SK-N-SH treated with all-trans-retinoic acid at 6 μM for 48 hours (cell line): Measurements from ENCODE around the gene PMM2.

Experiments used
- ATAC-seq: fragments of 200-7000 bp; cut with Tn5 transposase; 3 replicates; pipeline ENCODE4 v1.9.1; 2020; ENCODE audit warnings: mild to moderate bottlenecking, moderate library complexity
- ARNTL ChIP-seq: fragments of 450-650 bp; formaldehyde crosslinking; IDR thresholded peaks from 2 replicates; pipeline ENCODE4 v1.5.0; 2020; ENCODE audit warnings: low read depth, mild to moderate bottlenecking, moderate library complexity, borderline replicate concordance
- BACH2 ChIP-seq: fragments of 250-450 bp; sonication (Bioruptor Pico); IDR thresholded peaks from 2 replicates; pipeline ENCODE4 v1.9.0; 2021; ENCODE audit warnings: mild to moderate bottlenecking, borderline replicate concordance
- CSDC2 ChIP-seq: fragments of 250-450 bp; sonication (Bioruptor Pico); IDR thresholded peaks from 2 replicates; pipeline ENCODE4 v1.5.0; 2020; ENCODE audit warnings: mild to moderate bottlenecking, moderate library complexity
- ESRRG ChIP-seq: fragments of 250-450 bp; sonication (Bioruptor Pico); IDR thresholded peaks from 2 replicates; pipeline ENCODE4 v1.6.1; 2021; ENCODE audit warnings: mild to moderate bottlenecking
- ISL1 ChIP-seq: fragments of 250-450 bp; sonication (Bioruptor Pico); IDR thresholded peaks from 2 replicates; pipeline ENCODE4 v2.1.2; 2022; ENCODE audit warnings: mild to moderate bottlenecking, moderate library complexity
- PPARA ChIP-seq: fragments of 250-450 bp; sonication (Bioruptor Pico); IDR thresholded peaks from 2 replicates; pipeline ENCODE4 v1.5.0; 2020; ENCODE audit warnings: mild to moderate bottlenecking, borderline replicate concordance
- RARB ChIP-seq: fragments of 250-450 bp; sonication (Bioruptor Pico); IDR thresholded peaks from 2 replicates; pipeline ENCODE4 v1.8.0; 2021; ENCODE audit warnings: mild to moderate bottlenecking, moderate library complexity
- SNAI2 ChIP-seq: fragments of 250-450 bp; sonication (Bioruptor Pico); IDR thresholded peaks from 2 replicates; pipeline ENCODE4 v1.5.0; 2020; ENCODE audit warnings: mild to moderate bottlenecking, moderate library complexity
- TCF4 ChIP-seq: fragments of 250-450 bp; sonication (Bioruptor Pico); IDR thresholded peaks from 2 replicates; pipeline ENCODE4 v1.8.0; 2021; ENCODE audit warnings: mild to moderate bottlenecking, moderate library complexity, borderline replicate concordance
- TOX ChIP-seq: fragments of 250-450 bp; sonication (Bioruptor Pico); IDR thresholded peaks from 2 replicates; pipeline ENCODE4 v1.8.0; 2021; ENCODE audit warnings: mild to moderate bottlenecking, moderate library complexity, borderline replicate concordance
- ZC3H10 ChIP-seq: fragments of 250-450 bp; sonication (Bioruptor Pico); IDR thresholded peaks from 2 replicates; pipeline ENCODE4 v1.5.1; 2021; ENCODE audit warnings: mild to moderate bottlenecking, moderate library complexity
- ZFP3 ChIP-seq: fragments of 250-450 bp; sonication (Bioruptor Pico); IDR thresholded peaks from 2 replicates; pipeline ENCODE4 v1.5.0; 2020; ENCODE audit warnings: mild to moderate bottlenecking, moderate library complexity
- ZFP30 ChIP-seq: fragments of 450-650 bp; formaldehyde crosslinking; IDR thresholded peaks from 2 replicates; pipeline ENCODE4 v1.5.0; 2022; ENCODE audit warnings: mild to moderate bottlenecking, moderate library complexity
- ZNF565 ChIP-seq: fragments of 450-650 bp; formaldehyde crosslinking; conservative IDR thresholded peaks from 2 replicates; pipeline ENCODE4 v1.5.0; 2020; ENCODE audit warnings: low read depth, mild to moderate bottlenecking, moderate library complexity
- ZNF70 ChIP-seq: fragments of 450-650 bp; formaldehyde crosslinking; IDR thresholded peaks from 2 replicates; pipeline ENCODE4 v1.5.0; 2020; ENCODE audit warnings: mild to moderate bottlenecking, moderate library complexity
- TF ChIP-seq, protein P1 (sequence below): fragments of 250-450 bp; sonication (Bioruptor Pico); IDR thresholded peaks from 2 replicates; pipeline ENCODE4 v1.8.0; 2020; ENCODE audit warnings: mild to moderate bottlenecking, moderate library complexity, borderline replicate concordance
- TF ChIP-seq, protein P2 (sequence below): fragments of 250-450 bp; sonication (Bioruptor Pico); IDR thresholded peaks from 2 replicates; pipeline ENCODE4 v1.5.1; 2021; ENCODE audit warnings: mild to moderate bottlenecking, moderate library complexity
- TF ChIP-seq, protein P3 (sequence below): fragments of 250-450 bp; sonication (Bioruptor Pico); IDR thresholded peaks from 2 replicates; pipeline ENCODE4 v1.8.0; 2021; ENCODE audit warnings: low read depth, mild to moderate bottlenecking, moderate library complexity, borderline replicate concordance
- TF ChIP-seq, protein P4 (sequence below): fragments of 250-450 bp; sonication (Bioruptor Pico); IDR thresholded peaks from 2 replicates; pipeline ENCODE4 v1.5.0; 2020; ENCODE audit warnings: mild to moderate bottlenecking, moderate library complexity

The PMM2 gene

DNA sequence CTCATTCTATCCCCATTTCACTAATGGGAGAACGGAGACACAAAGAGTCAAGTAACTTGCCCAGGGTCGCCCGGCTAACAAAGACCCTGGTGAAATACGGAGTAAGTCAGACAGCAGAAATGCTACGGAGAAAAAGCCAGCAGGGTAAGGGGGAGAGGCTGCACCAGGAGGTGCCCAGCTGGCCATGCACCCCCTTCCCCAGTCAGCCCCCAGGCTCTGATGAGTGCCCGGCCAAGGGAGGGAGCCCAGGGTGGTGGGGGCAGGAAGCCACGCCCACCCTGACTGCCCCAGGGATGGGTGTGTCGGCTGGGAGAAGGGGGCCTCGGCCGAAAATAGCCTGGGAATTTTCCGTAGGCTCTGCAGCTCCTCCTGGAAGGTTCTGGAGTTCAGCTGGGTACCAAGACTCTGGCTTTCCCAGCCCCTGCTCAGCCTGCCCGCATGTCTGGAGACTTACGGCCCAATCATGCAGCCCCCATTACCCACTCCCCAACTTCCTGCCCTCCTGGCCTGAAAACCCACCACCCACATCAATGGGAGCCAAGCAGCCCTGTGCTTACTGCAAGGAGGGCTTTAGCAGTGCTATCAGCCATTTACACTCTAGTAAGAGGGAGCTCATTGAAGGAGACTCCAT lies 67.0 kb downstream of the PMM2 start:
- no peak for ATAC-seq
- TF ChIP-seq, protein P1, sequence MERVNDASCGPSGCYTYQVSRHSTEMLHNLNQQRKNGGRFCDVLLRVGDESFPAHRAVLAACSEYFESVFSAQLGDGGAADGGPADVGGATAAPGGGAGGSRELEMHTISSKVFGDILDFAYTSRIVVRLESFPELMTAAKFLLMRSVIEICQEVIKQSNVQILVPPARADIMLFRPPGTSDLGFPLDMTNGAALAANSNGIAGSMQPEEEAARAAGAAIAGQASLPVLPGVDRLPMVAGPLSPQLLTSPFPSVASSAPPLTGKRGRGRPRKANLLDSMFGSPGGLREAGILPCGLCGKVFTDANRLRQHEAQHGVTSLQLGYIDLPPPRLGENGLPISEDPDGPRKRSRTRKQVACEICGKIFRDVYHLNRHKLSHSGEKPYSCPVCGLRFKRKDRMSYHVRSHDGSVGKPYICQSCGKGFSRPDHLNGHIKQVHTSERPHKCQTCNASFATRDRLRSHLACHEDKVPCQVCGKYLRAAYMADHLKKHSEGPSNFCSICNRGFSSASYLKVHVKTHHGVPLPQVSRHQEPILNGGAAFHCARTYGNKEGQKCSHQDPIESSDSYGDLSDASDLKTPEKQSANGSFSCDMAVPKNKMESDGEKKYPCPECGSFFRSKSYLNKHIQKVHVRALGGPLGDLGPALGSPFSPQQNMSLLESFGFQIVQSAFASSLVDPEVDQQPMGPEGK: no peak
- TF ChIP-seq SNAI2 (CRISPR knock-in tag): no peak
- TF ChIP-seq, protein P2, sequence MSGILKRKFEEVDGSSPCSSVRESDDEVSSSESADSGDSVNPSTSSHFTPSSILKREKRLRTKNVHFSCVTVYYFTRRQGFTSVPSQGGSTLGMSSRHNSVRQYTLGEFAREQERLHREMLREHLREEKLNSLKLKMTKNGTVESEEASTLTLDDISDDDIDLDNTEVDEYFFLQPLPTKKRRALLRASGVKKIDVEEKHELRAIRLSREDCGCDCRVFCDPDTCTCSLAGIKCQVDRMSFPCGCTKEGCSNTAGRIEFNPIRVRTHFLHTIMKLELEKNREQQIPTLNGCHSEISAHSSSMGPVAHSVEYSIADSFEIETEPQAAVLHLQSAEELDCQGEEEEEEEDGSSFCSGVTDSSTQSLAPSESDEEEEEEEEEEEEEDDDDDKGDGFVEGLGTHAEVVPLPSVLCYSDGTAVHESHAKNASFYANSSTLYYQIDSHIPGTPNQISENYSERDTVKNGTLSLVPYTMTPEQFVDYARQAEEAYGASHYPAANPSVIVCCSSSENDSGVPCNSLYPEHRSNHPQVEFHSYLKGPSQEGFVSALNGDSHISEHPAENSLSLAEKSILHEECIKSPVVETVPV (CRISPR knock-in tag): no peak
- no peak for TF ChIP-seq TOX
- TF ChIP-seq ZNF565 (CRISPR knock-in tag): no peak
- no peak for TF ChIP-seq ZNF70
- TF ChIP-seq, protein P3, sequence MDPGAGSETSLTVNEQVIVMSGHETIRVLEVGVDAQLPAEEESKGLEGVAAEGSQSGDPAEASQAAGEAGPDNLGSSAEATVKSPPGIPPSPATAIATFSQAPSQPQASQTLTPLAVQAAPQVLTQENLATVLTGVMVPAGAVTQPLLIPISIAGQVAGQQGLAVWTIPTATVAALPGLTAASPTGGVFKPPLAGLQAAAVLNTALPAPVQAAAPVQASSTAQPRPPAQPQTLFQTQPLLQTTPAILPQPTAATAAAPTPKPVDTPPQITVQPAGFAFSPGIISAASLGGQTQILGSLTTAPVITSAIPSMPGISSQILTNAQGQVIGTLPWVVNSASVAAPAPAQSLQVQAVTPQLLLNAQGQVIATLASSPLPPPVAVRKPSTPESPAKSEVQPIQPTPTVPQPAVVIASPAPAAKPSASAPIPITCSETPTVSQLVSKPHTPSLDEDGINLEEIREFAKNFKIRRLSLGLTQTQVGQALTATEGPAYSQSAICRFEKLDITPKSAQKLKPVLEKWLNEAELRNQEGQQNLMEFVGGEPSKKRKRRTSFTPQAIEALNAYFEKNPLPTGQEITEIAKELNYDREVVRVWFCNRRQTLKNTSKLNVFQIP (CRISPR knock-in tag): no peak
- no peak for TF ChIP-seq BACH2 (CRISPR knock-in tag)
- no peak for TF ChIP-seq ISL1 (CRISPR knock-in tag)
- no peak for TF ChIP-seq CSDC2 (CRISPR knock-in tag)
- no peak for TF ChIP-seq RARB
- no peak for TF ChIP-seq ZFP3 (CRISPR knock-in tag)
- TF ChIP-seq PPARA: no peak
- TF ChIP-seq TCF4 (CRISPR knock-in tag): no peak
- TF ChIP-seq ZFP30 (CRISPR knock-in tag): no peak

DNA sequence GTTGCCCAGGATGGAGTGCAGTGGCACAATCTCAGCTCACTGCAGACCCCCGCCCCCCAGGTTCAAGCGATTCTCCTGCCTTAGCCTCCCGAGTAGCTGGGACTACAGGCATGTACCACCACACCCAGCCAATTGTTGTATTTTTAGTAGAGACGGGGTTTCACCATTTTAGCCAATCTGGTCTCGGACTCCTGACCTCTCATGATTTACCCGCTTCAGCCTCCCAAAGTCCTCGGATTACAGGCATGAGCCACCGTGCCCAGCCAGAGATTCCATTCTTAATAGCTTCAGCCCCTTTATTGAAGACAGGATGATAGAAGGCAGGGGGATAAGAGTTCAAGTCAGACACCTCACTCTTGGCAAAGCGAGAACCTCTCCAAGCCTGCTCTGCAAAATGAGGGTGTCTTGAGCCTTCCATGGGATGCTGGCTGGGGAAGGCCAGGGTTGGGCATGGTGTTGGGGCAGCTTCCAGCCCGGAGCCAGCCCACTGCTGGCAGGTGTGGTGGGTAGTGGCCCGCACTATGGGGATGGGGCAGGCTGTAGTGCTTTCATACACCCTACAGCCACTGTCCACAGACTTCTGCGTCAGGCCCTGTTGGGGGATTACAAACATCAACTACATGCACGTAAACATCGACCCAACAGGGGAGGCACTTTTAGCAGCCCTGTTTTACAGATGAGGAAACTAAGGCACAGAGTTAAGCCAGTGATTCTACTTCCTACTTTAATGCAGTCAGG lies 67.7 kb downstream of the PMM2 start:
- no peak for TF ChIP-seq TCF4 (CRISPR knock-in tag)
- TF ChIP-seq ZC3H10 (CRISPR knock-in tag): no peak
- TF ChIP-seq CSDC2 (CRISPR knock-in tag): no peak
- TF ChIP-seq ZNF565 (CRISPR knock-in tag): no peak
- TF ChIP-seq ZFP3 (CRISPR knock-in tag): no peak
- no peak for TF ChIP-seq PPARA
- no peak for TF ChIP-seq SNAI2 (CRISPR knock-in tag)
- TF ChIP-seq ZFP30 (CRISPR knock-in tag): no peak
- no peak for TF ChIP-seq ARNTL (CRISPR knock-in tag)
- no peak for TF ChIP-seq ISL1 (CRISPR knock-in tag)
- no peak for TF ChIP-seq ZNF70
- TF ChIP-seq ESRRG (CRISPR knock-in tag): no peak
- TF ChIP-seq, protein P2 (CRISPR knock-in tag): no peak
- TF ChIP-seq, protein P4, sequence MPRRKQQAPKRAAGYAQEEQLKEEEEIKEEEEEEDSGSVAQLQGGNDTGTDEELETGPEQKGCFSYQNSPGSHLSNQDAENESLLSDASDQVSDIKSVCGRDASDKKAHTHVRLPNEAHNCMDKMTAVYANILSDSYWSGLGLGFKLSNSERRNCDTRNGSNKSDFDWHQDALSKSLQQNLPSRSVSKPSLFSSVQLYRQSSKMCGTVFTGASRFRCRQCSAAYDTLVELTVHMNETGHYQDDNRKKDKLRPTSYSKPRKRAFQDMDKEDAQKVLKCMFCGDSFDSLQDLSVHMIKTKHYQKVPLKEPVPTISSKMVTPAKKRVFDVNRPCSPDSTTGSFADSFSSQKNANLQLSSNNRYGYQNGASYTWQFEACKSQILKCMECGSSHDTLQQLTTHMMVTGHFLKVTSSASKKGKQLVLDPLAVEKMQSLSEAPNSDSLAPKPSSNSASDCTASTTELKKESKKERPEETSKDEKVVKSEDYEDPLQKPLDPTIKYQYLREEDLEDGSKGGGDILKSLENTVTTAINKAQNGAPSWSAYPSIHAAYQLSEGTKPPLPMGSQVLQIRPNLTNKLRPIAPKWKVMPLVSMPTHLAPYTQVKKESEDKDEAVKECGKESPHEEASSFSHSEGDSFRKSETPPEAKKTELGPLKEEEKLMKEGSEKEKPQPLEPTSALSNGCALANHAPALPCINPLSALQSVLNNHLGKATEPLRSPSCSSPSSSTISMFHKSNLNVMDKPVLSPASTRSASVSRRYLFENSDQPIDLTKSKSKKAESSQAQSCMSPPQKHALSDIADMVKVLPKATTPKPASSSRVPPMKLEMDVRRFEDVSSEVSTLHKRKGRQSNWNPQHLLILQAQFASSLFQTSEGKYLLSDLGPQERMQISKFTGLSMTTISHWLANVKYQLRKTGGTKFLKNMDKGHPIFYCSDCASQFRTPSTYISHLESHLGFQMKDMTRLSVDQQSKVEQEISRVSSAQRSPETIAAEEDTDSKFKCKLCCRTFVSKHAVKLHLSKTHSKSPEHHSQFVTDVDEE (CRISPR knock-in tag): no peak
- TF ChIP-seq, all 23 proteins: peak for 0
- ATAC-seq: no peak
